ENCODE data around the gene MACF1.
A peak's percentile ranks its signal among the peaks of the same experiment; 100 is the strongest.

MACF1 gene

DNA sequence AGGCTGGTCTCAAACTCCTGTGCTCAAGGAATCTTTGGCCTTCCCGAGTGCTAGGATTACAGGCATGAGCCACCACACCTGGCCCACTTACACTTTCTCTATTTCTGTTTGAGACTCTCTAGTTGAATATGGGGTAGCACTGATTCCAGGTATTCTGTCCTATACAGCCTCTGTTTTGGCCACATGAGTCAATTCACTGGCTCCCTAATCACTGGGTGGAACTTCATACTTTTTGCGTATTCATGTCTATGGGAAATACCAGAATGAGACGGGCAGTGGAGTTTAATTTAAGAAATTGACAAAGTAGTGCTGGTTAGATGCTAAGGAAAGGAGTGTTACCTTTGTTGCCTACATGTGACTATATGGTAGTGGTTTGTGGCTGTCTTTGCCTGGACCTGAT, 35.5 kb downstream of the MACF1 start:
- CTCF ChIA-PET, result interaction anchor here (1.0 to 3.4 kb wide), 2 partner anchors 18 to 48 kb away, joined by 4 to 18 read pairs; no protein-coding TSS in a partner anchor
- no peak for DNase-seq (ENCODE audit: low read depth, low spot score)
- TF ChIP-seq, protein P1, sequence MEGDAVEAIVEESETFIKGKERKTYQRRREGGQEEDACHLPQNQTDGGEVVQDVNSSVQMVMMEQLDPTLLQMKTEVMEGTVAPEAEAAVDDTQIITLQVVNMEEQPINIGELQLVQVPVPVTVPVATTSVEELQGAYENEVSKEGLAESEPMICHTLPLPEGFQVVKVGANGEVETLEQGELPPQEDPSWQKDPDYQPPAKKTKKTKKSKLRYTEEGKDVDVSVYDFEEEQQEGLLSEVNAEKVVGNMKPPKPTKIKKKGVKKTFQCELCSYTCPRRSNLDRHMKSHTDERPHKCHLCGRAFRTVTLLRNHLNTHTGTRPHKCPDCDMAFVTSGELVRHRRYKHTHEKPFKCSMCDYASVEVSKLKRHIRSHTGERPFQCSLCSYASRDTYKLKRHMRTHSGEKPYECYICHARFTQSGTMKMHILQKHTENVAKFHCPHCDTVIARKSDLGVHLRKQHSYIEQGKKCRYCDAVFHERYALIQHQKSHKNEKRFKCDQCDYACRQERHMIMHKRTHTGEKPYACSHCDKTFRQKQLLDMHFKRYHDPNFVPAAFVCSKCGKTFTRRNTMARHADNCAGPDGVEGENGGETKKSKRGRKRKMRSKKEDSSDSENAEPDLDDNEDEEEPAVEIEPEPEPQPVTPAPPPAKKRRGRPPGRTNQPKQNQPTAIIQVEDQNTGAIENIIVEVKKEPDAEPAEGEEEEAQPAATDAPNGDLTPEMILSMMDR (IDR thresholded peaks at IDR 0.05; ENCODE audit: insufficient read depth, low read length, missing control alignments), result no peak
- POLR2A ChIA-PET, result no interaction called here
- no peak overlapping the region for H3K4me3 ChIP-seq (ENCODE audit: low read depth, low read length)

DNA sequence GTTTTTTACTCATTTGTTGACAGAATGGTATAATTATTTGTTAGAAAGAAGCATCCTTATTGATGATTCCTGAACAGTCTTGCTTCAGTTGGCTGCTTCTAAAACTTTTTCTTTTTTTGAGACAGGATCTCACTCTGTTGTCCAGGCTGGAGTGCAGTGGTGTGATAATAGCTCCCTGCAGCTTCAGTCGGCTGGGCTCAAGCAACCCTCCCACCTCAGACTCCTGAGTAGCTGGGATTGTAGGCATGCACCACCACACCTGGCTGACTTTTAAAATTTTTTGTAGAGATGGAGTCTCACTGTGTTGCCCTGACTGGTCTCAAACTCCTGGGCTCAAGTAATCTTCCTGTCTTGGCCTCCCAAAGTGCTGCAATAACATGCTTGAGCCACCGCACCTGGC, 38.8 kb downstream of the MACF1 start:
- DNase-seq (ENCODE audit: low read depth, low spot score), result no peak
- no peak overlapping the region for H3K4me3 ChIP-seq (ENCODE audit: low read depth, low read length)
- ChIA-PET POLR2A (no interaction called here), CTCF (interaction anchor here (1.8 to 3.3 kb wide), 3 partner anchors 15 to 51 kb away, joined by 3 to 14 read pairs (median 6); partner anchors contain the start of gene MACF1)
- TF ChIP-seq, protein P1 (IDR thresholded peaks at IDR 0.05; ENCODE audit: insufficient read depth, low read length, missing control alignments), result no peak

DNA sequence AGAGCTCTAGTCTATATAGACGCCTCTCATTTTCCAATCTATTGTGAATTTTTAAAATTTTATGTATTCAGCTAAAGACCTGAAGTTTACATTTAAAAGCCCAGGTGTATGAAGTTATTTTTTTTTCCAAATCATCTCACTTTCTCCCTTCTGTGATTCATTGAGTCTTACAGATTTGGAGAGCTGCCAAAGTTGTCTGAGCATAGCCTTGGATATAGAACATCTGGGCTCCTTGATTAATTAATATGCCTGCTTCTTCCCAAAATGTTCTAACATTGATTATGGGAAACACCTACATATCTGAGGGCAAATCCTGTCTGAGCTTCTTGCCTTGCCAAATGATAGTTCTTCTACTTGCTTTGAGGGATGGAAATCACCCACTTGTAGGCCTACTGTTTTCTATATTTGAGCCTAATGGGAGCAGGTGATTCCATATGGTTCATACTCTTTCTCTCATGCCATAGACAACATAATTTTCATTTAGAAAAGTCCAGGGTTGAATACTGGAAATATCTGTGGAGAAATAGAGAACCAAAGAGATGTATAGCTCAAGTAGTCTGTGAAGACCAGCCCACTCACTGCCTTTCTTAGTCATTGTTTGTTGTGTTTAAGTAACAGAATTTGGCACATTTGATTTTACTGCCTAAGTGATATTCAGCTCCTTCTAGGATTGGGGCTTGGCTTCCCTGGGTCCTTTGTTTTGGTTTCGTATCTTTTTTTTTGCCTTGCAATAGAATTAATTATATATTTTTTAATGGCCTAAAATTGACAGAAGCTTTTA, 46.2 kb downstream of the MACF1 start:
- no peak overlapping the region for H3K4me3 ChIP-seq (ENCODE audit: low read depth, low read length)
- ChIA-PET POLR2A (no interaction called here), CTCF (interaction anchor here (1.1 to 2.0 kb wide), 6 partner anchors 8 to 152 kb away, joined by 3 to 9 read pairs (median 4); no protein-coding TSS in a partner anchor)
- TF ChIP-seq, protein P1 (IDR thresholded peaks at IDR 0.05; ENCODE audit: insufficient read depth, low read length, missing control alignments), result no peak
- DNase-seq (ENCODE audit: low read depth, low spot score), result no peak

GRCh38 chr1:39255222-39255621, 50.7 kb downstream of the MACF1 start:
- TF ChIP-seq, protein P1 (IDR thresholded peaks at IDR 0.05; ENCODE audit: insufficient read depth, low read length, missing control alignments), result no peak
- no peak for DNase-seq (ENCODE audit: low read depth, low spot score)
- CTCF ChIA-PET, result interaction anchor here (0.9 to 15.2 kb wide), 5 partner anchors 13 to 157 kb away, joined by 3 to 170 read pairs (median 4); no protein-coding TSS in a partner anchor
- POLR2A ChIA-PET, result no interaction called here
- no peak overlapping the region for H3K4me3 ChIP-seq (ENCODE audit: low read depth, low read length)

GRCh38 chr1:39258146-39258924, 53.8 kb downstream of the MACF1 start:
- TF ChIP-seq, protein P1 (IDR thresholded peaks at IDR 0.05; ENCODE audit: insufficient read depth, low read length, missing control alignments), result peak; percentile 66
- CTCF ChIA-PET, result interaction anchor here (0.7 to 15.2 kb wide), 40 partner anchors 8 to 166 kb away, joined by 3 to 170 read pairs (median 4); partner anchors contain the start of gene MACF1
- DNase-seq (ENCODE audit: low read depth, low spot score), result no peak
- H3K4me3 ChIP-seq (ENCODE audit: low read depth, low read length), result no peak overlapping the region
- POLR2A ChIA-PET, result interaction anchor here (0.6 kb wide), 1 partner anchor 21 kb away, joined by 3 read pairs; no protein-coding TSS in a partner anchor

DNA sequence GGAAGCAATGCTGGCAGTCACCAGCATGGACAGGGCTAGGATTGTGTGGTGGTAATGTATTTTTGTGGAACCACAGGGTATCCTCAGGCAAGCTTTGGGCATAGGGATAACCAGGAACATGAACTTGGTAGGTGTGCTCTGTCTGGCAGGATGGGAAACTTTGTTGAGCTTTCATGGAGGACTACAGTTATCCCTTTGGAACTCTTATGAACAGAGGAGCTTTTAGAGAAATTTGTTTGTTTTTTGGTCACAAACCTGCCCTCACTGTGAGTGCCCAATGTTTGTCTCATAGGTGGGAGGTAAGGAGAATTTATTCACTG, 54.4 kb downstream of the MACF1 start:
- ChIA-PET CTCF (interaction anchor here (0.6 to 15.2 kb wide), 41 partner anchors 8 to 167 kb away, joined by 3 to 170 read pairs (median 5); partner anchors contain the start of gene MACF1), POLR2A (no interaction called here)
- TF ChIP-seq, protein P1 (IDR thresholded peaks at IDR 0.05; ENCODE audit: insufficient read depth, low read length, missing control alignments), result no peak
- no peak overlapping the region for H3K4me3 ChIP-seq (ENCODE audit: low read depth, low read length)
- DNase-seq (ENCODE audit: low read depth, low spot score), result no peak

All from AG04449 (cell line).